GM23248 (cell line): Measurements from ENCODE around the gene IL1F10.

Experiments used
- EZH2 ChIP-seq: fragments of 200-600 bp; sonication (generic); IDR thresholded peaks from 2 replicates; pipeline ENCODE4 v1.6.1; 2018; ENCODE audit warnings: antibody characterized with exemption, mild to moderate bottlenecking; ENCODE audit not compliant: insufficient read depth, poor library complexity, severe bottlenecking
- EZH2phosphoT487 ChIP-seq: fragments of 200-600 bp; sonication (generic); IDR thresholded peaks from 2 replicates; pipeline ENCODE4 v1.6.1; 2018; ENCODE audit warnings: antibody characterized with exemption, moderate library complexity, mild to moderate bottlenecking, low read depth; ENCODE audit not compliant: insufficient read depth

DNA sequence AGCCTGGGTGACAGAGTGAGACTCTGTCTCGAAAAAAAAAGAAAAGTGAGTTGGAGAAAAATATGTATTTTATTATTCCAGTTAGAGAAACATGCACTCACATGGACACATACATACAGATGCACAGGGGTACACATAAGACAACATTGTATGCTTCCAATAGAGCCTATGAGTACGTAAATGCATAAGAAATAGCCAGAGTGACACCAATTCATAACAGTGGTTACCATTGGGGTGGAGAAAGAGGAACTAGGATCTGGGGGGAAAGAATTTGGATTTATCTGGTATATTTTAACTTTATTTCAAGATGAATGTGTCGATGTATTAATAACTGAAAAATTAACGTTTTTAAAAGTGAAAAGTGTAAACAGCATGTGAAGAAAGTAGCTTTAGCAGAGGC lies 46.5 kb upstream of the IL1F10 start:
- TF ChIP-seq EZH2 (no peak), EZH2phosphoT487 (no peak)
